Adipocyte (in vitro differentiated cells): ENCODE data around the gene PARP2.

Source experiments
- DNase-seq: peaks from one replicate; pipeline ENCODE4 v3.0.0-alpha.2; 2015; ENCODE audit warnings: low read depth
- H3K27me3 ChIP-seq: replicated peaks from 2 replicates; pipeline ENCODE4 v1.7.0; 2013; ENCODE audit warnings: mild to moderate bottlenecking, low read length, moderate library complexity; ENCODE audit not compliant: control insufficient read depth, insufficient read depth
- H3K36me3 ChIP-seq: 2 replicates; pipeline ENCODE4 v1.7.0; 2013; ENCODE audit warnings: low read length, mild to moderate bottlenecking, moderate library complexity; ENCODE audit not compliant: control insufficient read depth, insufficient read depth, severe bottlenecking
- H3K4me1 ChIP-seq: 2 replicates; pipeline ENCODE4 v1.7.0; 2013; ENCODE audit warnings: mild to moderate bottlenecking, low read length, moderate library complexity; ENCODE audit not compliant: control insufficient read depth, insufficient read depth
- H3K4me3 ChIP-seq: 2 replicates; pipeline ENCODE4 v1.7.0; 2013; ENCODE audit warnings: mild to moderate bottlenecking, low read length, moderate library complexity
- H3K9ac ChIP-seq: 2 replicates; pipeline ENCODE4 v1.7.0; 2013; ENCODE audit warnings: mild to moderate bottlenecking, low read length, moderate library complexity
- H3K9me3 ChIP-seq: 2 replicates; pipeline ENCODE4 v1.7.0; 2013; ENCODE audit warnings: mild to moderate bottlenecking, low read length, moderate library complexity; ENCODE audit not compliant: control insufficient read depth

The PARP2 gene

DNA sequence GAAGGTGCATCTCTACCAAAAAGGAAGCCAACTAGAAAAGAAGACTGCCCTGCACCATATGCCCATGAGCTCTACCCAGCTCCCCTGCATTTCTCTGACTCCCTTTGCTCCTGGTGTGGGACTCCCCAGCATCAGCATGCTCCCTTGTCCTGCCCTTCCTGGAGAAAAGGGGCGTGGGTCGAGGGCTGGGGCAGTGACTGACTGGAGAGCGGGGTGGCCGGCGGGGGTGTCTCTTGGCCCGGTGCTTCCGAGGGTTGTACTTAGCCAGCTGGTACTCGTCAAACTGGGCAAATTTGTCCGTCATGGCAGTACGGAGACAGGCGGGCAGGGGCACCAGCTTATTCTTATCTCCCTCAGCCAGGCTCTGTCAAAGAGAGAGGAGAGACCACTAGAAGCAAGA lies 60.1 kb downstream of the PARP2 start:
- DNase-seq = no peak
- Histone ChIP-seq H3K4me3 (no peak overlapping the region), H3K36me3 (peaks cover 90% of the 10 kb centered on the region), H3K9ac (no peak overlapping the region), H3K9me3 (no peaks in the 10 kb centered on the region), H3K27me3 (no peaks in the 10 kb centered on the region), H3K4me1 (peaks cover 4% of the 10 kb centered on the region)
